ENCODE measurements around the gene LDAF1.

- TF ChIP-seq POLR2A (IDR thresholded peaks at IDR 0.05) (no peak), POLR2AphosphoS5 (IDR thresholded peaks at IDR 0.05) (peak in 1 of 3 donors; percentile 37), EP300 (IDR thresholded peaks at IDR 0.05) (no peak)
- TF ChIP-seq, protein P1, sequence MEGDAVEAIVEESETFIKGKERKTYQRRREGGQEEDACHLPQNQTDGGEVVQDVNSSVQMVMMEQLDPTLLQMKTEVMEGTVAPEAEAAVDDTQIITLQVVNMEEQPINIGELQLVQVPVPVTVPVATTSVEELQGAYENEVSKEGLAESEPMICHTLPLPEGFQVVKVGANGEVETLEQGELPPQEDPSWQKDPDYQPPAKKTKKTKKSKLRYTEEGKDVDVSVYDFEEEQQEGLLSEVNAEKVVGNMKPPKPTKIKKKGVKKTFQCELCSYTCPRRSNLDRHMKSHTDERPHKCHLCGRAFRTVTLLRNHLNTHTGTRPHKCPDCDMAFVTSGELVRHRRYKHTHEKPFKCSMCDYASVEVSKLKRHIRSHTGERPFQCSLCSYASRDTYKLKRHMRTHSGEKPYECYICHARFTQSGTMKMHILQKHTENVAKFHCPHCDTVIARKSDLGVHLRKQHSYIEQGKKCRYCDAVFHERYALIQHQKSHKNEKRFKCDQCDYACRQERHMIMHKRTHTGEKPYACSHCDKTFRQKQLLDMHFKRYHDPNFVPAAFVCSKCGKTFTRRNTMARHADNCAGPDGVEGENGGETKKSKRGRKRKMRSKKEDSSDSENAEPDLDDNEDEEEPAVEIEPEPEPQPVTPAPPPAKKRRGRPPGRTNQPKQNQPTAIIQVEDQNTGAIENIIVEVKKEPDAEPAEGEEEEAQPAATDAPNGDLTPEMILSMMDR (IDR thresholded peaks at IDR 0.05) = peak in 5 of 7 experiments; percentile 24 to 64 (median 43)
Measured at GRCh38 chr16:21156767-21157467, 1.6 kb upstream of the LDAF1 start.
